Astrocyte (in vitro differentiated cells and primary cell): ENCODE data around the gene CLEC4M. TPM values are rescaled to one million over a fixed set of nuclear protein-coding genes. Genes with fewer than 3 reads are reported as not detected.
"Not testable (repeated sequence)": the region's sequence is repeated elsewhere in the genome, so short reads cannot be mapped to it uniquely, and the experiment has no call there.

Experiments
- DNase-seq: peaks from one replicate; pipeline ENCODE4 v3.0.0-alpha.2; 2010; ENCODE audit warnings: low read depth
- FAIRE-seq: peaks from 2 replicates; lab custom pipeline; 2011; peaks lifted over from hg19 to GRCh38; lab: Jason Lieb, UNC
- H2AFZ ChIP-seq: 2 replicates; pipeline ENCODE4 v1.6.0; 2012; ENCODE audit warnings: low read depth, low read length, inconsistent platforms
- H3K27ac ChIP-seq: 2 replicates; pipeline ENCODE4 v1.5.1; 2011; ENCODE audit warnings: low read depth, low read length, inconsistent platforms
- H3K27me3 ChIP-seq: 2 replicates; pipeline ENCODE4 v1.6.0; 2011; ENCODE audit warnings: low read length, inconsistent platforms; ENCODE audit not compliant: insufficient read depth
- H3K36me3 ChIP-seq: 2 replicates; pipeline ENCODE4 v1.5.1; 2011; ENCODE audit warnings: low read length, inconsistent platforms; ENCODE audit not compliant: insufficient read depth
- H3K4me1 ChIP-seq: 2 replicates; pipeline ENCODE4 v1.5.1; 2011; ENCODE audit warnings: low read length, inconsistent platforms; ENCODE audit not compliant: insufficient read depth
- H3K4me2 ChIP-seq: 2 replicates; pipeline ENCODE4 v1.6.0; 2012; ENCODE audit warnings: low read length, inconsistent platforms
- H3K4me3 ChIP-seq: 2 replicates; pipeline ENCODE4 v1.5.1; 2011; ENCODE audit warnings: low read depth, mild to moderate bottlenecking, low read length, inconsistent platforms; ENCODE audit not compliant: insufficient read depth
- H3K79me2 ChIP-seq: 2 replicates; pipeline ENCODE4 v1.6.0; 2012; ENCODE audit warnings: mild to moderate bottlenecking, low read length, inconsistent platforms; ENCODE audit not compliant: insufficient read depth
- H3K9ac ChIP-seq: 2 replicates; pipeline ENCODE4 v1.6.0; 2012; ENCODE audit warnings: mild to moderate bottlenecking, low read length, inconsistent platforms
- H3K9me3 ChIP-seq: 2 replicates; pipeline ENCODE4 v1.5.1; 2012; ENCODE audit warnings: low read depth, mild to moderate bottlenecking, low read length, inconsistent platforms; ENCODE audit not compliant: insufficient read depth
- H4K20me1 ChIP-seq: 2 replicates; pipeline ENCODE4 v1.6.0; 2012; ENCODE audit warnings: low read length, inconsistent platforms; ENCODE audit not compliant: insufficient read depth
- H3K27ac Mint-ChIP-seq: one replicate; pipeline ENCODE4 v1.8.0; 2021; ENCODE audit warnings: mild to moderate bottlenecking, mixed read lengths; ENCODE audit not compliant: unreplicated experiment
- H3K27me3 Mint-ChIP-seq: one replicate; pipeline ENCODE4 v1.8.0; 2021; ENCODE audit warnings: low read depth, mixed read lengths; ENCODE audit not compliant: unreplicated experiment
- H3K36me3 Mint-ChIP-seq: one replicate; pipeline ENCODE4 v1.8.0; 2021; ENCODE audit warnings: low read depth, mixed read lengths; ENCODE audit not compliant: unreplicated experiment
- H3K4me1 Mint-ChIP-seq: one replicate; pipeline ENCODE4 v1.8.0; 2021; ENCODE audit warnings: low read depth, mixed read lengths; ENCODE audit not compliant: unreplicated experiment
- H3K4me3 Mint-ChIP-seq: one replicate; pipeline ENCODE4 v1.8.0; 2021; ENCODE audit warnings: mild to moderate bottlenecking, moderate library complexity, mixed read lengths; ENCODE audit not compliant: unreplicated experiment
- H3K9me3 Mint-ChIP-seq: one replicate; pipeline ENCODE4 v1.8.0; 2021; ENCODE audit warnings: mild to moderate bottlenecking, mixed read lengths; ENCODE audit not compliant: unreplicated experiment
- CTCF ChIP-seq: IDR thresholded peaks from 2 replicates; pipeline ENCODE4 v1.5.1; 2011; ENCODE audit warnings: low read depth, mild to moderate bottlenecking, inconsistent platforms, low read length, moderate library complexity; ENCODE audit not compliant: insufficient read depth
- EZH2 ChIP-seq: IDR thresholded peaks from 2 replicates; pipeline ENCODE4 v1.6.1; 2012; ENCODE audit warnings: mild to moderate bottlenecking, low read length, inconsistent platforms; ENCODE audit not compliant: insufficient read depth
- total RNA-seq: library from RNA; stranded (reverse); gene quantifications from 2 replicates; pipeline ENCODE4 v1.2.1, GENCODE V29; 2021

CLEC4M gene
- total RNA-seq, 1 donor from 2014 or later, result not detected

DNA sequence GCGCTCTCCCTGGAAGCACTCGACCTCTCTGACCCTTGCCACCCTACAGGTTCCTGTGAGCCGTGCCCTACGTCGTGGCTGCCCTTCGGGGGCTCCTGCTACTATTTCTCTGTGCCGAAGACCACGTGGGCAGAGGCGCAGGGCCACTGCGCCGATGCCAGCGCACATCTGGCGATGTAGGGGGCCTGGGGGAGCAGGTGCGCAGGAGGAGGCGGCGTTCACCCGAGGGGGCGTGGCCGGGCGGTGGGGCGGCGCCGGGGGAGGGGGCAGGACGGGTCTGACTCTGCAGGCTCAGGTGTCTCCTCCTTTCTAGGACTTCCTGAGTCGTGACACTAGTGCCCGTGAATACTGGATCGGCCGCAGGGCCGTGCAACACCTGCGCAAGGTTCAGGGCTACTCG is 26.4 kb downstream of the CLEC4M start:
- no peak overlapping the region for H3K4me2 ChIP-seq
- H3K27me3 Mint-ChIP-seq, result peaks cover 48% of the 10 kb centered on the region

GRCh38 chr19:7790416-7790815 is 27.4 kb downstream of the CLEC4M start:
- FAIRE-seq, result no peak
- TF ChIP-seq CTCF (no peak), EZH2 (no peak)
- Histone ChIP-seq H3K27ac (no peak overlapping the region), H4K20me1 (no peaks in the 10 kb centered on the region), H3K27me3 (peaks cover 18% of the 10 kb centered on the region), H3K9ac (no peak overlapping the region), H3K79me2 (no peaks in the 10 kb centered on the region), H3K36me3 (no peaks in the 10 kb centered on the region), H3K4me1 (no peaks in the 10 kb centered on the region), H3K4me3 (no peak overlapping the region), H3K4me2 (no peak overlapping the region), H2AFZ (no peak overlapping the region), H3K9me3 (no peaks in the 10 kb centered on the region)
- H3K27me3 Mint-ChIP-seq, result peaks cover 48% of the 10 kb centered on the region
- peaks cover 8% of the 10 kb centered on the region for H3K9me3 Mint-ChIP-seq
- no peak overlapping the region for H3K27ac Mint-ChIP-seq
- no peak overlapping the region for H3K4me3 Mint-ChIP-seq
- peaks cover 3% of the 10 kb centered on the region for H3K4me1 Mint-ChIP-seq
- H3K36me3 Mint-ChIP-seq, result no peaks in the 10 kb centered on the region
- no peak for DNase-seq

More for the DNA sequence above, 26.4 kb downstream of the CLEC4M start:
- Histone ChIP-seq H3K4me1 (no peaks in the 10 kb centered on the region), H2AFZ (no peak overlapping the region), H3K79me2 (no peaks in the 10 kb centered on the region), H3K4me3 (no peak overlapping the region), H3K9me3 (no peaks in the 10 kb centered on the region), H3K27me3 (peaks cover 18% of the 10 kb centered on the region), H3K36me3 (no peaks in the 10 kb centered on the region), H4K20me1 (no peaks in the 10 kb centered on the region), H3K9ac (no peak overlapping the region), H3K27ac (no peak overlapping the region)
- H3K4me3 Mint-ChIP-seq, result no peak overlapping the region
- FAIRE-seq (no peak), DNase-seq (no peak)
- peaks cover 8% of the 10 kb centered on the region for H3K9me3 Mint-ChIP-seq
- H3K27ac Mint-ChIP-seq, result no peak overlapping the region
- TF ChIP-seq CTCF, result no peak
- no peak for TF ChIP-seq EZH2
- H3K36me3 Mint-ChIP-seq, result no peaks in the 10 kb centered on the region
- peaks cover 3% of the 10 kb centered on the region for H3K4me1 Mint-ChIP-seq

DNA sequence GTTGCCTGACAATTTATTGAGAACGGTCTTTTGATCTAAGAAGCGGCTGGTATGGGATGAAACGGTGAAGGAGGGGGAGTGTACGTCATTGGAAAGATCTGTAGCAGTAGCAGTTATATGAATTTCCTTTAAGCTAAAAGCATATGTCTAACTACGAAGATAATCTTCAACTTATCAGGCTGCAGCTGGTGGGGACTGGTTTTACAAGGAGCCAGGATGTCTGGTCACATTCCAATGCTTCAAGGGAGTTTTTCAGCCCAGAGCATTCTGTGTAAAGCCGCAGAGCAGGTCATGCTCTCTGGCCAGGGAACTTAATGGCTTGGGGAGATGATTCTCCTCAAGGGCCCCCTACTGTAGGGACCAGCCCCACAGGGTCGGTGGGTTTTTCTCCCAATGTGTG is 29.2 kb downstream of the CLEC4M start:
- Mint-ChIP-seq H3K27me3 (peaks cover 37% of the 10 kb centered on the region), H3K27ac (peak overlapping the region; percentile 51)
- TF ChIP-seq CTCF, result no peak
- no peak for TF ChIP-seq EZH2

GRCh38 chr19:7792701-7793100 is 29.7 kb downstream of the CLEC4M start:
- H3K36me3 ChIP-seq, H3K4me2 ChIP-seq, H3K27ac ChIP-seq, H3K9me3 Mint-ChIP-seq, H3K9me3 ChIP-seq, H3K4me1 Mint-ChIP-seq, H2AFZ ChIP-seq, H3K36me3 Mint-ChIP-seq, H3K4me3 ChIP-seq, H3K79me2 ChIP-seq, H3K27me3 ChIP-seq, H3K27ac Mint-ChIP-seq, H3K4me3 Mint-ChIP-seq, H3K9ac ChIP-seq, DNase-seq, FAIRE-seq, H4K20me1 ChIP-seq, H3K4me1 ChIP-seq: not testable (repeated sequence)
- peaks cover 34% of the 10 kb centered on the region for H3K27me3 Mint-ChIP-seq

More for the DNA sequence above, 29.2 kb downstream of the CLEC4M start:
- Mint-ChIP-seq H3K9me3 (peaks cover 8% of the 10 kb centered on the region), H3K4me3 (no peak overlapping the region), H3K4me1 (peaks cover 3% of the 10 kb centered on the region), H3K36me3 (no peaks in the 10 kb centered on the region)
- no peaks in the 10 kb centered on the region for H4K20me1 ChIP-seq
- no peak overlapping the region for H3K27ac ChIP-seq
- no peaks in the 10 kb centered on the region for H3K36me3 ChIP-seq
- H3K9me3 ChIP-seq, result no peaks in the 10 kb centered on the region
- no peak overlapping the region for H2AFZ ChIP-seq
- no peak overlapping the region for H3K4me3 ChIP-seq
- FAIRE-seq (no peak), DNase-seq (no peak)
- no peak overlapping the region for H3K9ac ChIP-seq
- H3K4me1 ChIP-seq, result no peaks in the 10 kb centered on the region
- no peaks in the 10 kb centered on the region for H3K79me2 ChIP-seq
- peaks cover 13% of the 10 kb centered on the region for H3K27me3 ChIP-seq
- no peak overlapping the region for H3K4me2 ChIP-seq
